ENCODE data around the gene CRTC1.

DNA sequence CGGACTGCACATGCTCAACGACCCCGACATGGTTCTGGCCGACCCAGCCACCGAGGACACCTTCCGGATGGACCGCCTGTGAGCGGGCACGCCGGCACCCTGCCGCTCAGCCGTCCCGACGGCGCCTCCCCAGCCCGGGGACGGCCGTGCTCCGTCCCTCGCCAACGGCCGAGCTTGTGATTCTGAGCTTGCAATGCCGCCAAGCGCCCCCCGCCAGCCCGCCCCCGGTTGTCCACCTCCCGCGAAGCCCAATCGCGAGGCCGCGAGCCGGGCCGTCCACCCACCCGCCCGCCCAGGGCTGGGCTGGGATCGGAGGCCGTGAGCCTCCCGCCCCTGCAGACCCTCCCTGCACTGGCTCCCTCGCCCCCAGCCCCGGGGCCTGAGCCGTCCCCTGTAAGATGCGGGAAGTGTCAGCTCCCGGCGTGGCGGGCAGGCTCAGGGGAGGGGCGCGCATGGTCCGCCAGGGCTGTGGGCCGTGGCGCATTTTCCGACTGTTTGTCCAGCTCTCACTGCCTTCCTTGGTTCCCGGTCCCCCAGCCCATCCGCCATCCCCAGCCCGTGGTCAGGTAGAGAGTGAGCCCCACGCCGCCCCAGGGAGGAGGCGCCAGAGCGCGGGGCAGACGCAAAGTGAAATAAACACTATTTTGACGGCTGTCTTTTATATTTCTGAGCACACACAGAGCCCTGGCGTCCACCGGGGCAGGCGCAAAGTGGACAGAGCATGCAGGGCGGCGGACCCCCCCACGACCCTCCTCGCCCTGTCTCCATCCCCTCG, 94.0 kb downstream of the CRTC1 start:
- no peak for TF ChIP-seq POLR2A (IDR thresholded peaks at IDR 0.05)
- TF ChIP-seq, protein P1, sequence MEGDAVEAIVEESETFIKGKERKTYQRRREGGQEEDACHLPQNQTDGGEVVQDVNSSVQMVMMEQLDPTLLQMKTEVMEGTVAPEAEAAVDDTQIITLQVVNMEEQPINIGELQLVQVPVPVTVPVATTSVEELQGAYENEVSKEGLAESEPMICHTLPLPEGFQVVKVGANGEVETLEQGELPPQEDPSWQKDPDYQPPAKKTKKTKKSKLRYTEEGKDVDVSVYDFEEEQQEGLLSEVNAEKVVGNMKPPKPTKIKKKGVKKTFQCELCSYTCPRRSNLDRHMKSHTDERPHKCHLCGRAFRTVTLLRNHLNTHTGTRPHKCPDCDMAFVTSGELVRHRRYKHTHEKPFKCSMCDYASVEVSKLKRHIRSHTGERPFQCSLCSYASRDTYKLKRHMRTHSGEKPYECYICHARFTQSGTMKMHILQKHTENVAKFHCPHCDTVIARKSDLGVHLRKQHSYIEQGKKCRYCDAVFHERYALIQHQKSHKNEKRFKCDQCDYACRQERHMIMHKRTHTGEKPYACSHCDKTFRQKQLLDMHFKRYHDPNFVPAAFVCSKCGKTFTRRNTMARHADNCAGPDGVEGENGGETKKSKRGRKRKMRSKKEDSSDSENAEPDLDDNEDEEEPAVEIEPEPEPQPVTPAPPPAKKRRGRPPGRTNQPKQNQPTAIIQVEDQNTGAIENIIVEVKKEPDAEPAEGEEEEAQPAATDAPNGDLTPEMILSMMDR (IDR thresholded peaks at IDR 0.05), result no peak

Data from uterus (tissue), 2 donors.